Measurements from ENCODE around the gene MPP2. TPM values are rescaled to one million over a fixed set of nuclear protein-coding genes. Genes with fewer than 3 reads are reported as not detected.
"Not testable (repeated sequence)": the region's sequence is repeated elsewhere in the genome, so short reads cannot be mapped to it uniquely, and the experiment has no call there.

Gene MPP2
- total RNA-seq, 1 donor: 0.72 TPM

DNA sequence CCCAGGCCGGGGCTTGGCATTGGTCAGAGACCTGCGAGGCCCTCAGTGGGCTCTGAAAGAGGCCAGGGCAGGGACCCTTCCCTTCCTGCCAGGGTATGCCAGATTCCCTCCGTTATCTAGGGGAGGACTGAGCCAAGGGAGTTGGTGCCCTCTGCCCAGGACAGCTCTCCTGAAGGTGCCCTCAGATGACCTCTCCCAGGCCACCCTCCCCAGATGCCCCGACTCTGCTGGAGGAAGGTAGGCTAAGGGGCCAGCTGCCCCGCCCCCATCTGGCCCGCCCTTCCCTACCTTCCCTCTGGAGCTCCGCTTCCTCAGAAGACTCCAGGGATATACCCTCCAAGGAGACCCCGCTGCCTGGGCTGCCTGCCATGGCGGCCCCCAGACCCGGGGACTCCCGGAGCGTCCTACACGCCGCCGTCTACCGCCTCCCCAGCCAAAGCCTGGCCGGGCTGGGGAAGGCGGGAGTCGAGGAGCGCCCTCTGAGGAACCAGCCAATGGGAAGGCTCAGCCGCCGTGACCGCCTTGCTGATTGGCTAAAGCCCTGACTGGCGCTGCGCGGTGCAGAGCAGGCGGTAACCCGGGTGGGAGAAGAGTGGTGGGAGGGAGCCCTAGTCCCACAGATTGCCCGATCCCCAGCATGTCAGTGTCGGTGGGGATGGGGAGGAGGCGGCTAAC lies 7.0 kb downstream of the MPP2 start:
- no peaks in the 10 kb centered on the region for H3K36me3 ChIP-seq (ENCODE audit: insufficient read depth, low read length)
- H3K27ac ChIP-seq (ENCODE audit: low read depth, low read length): no peak overlapping the region
- H3K4me1 ChIP-seq (ENCODE audit: insufficient read depth, low read length): peaks cover 9% of the 10 kb centered on the region
- H3K79me2 ChIP-seq (ENCODE audit: insufficient read depth, low read length): no peaks in the 10 kb centered on the region
- peak overlapping the region; percentile 70 for H3K4me3 ChIP-seq (ENCODE audit: insufficient read depth, low read length)
- DNase-seq (ENCODE audit: insufficient read length, low spot score, missing footprints): peak; percentile 100
- no peak for TF ChIP-seq CTCF (IDR thresholded peaks at IDR 0.05; ENCODE audit: extremely low read depth, low read depth, low read length)
- peak overlapping the region; percentile 88 for H3K4me2 ChIP-seq (ENCODE audit: insufficient read depth, low read length)
- no peaks in the 10 kb centered on the region for H3K9me3 ChIP-seq (ENCODE audit: low read depth, low read length)
- peak overlapping the region; percentile 70 for H2AFZ ChIP-seq (ENCODE audit: low read length)
- H4K20me1 ChIP-seq (ENCODE audit: insufficient read depth, low read length): no peaks in the 10 kb centered on the region
- peaks cover 5% of the 10 kb centered on the region for H3K27me3 ChIP-seq (ENCODE audit: insufficient read depth, low read length)

DNA sequence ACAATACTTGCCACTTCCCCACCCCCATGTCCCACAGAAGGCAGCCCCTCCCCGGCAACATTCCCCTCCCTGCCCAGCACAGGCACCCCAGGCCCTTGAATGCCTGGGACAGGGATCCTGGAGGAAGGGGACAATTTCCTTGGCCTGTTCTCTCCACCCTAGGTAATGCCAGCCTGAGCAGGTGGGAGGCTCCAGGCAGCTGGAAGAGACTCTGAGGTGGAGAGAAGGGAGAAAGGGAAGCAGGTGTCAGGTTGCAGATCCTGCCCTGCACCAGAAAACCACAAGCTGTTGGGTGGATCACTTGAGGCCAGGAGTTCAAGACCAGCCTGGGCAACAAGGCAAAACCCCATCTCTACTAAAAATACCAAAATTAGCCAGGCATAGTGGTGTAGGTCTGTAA lies 8.9 kb downstream of the MPP2 start:
- no peaks in the 10 kb centered on the region for H3K36me3 ChIP-seq (ENCODE audit: insufficient read depth, low read length)
- H3K27me3 ChIP-seq (ENCODE audit: insufficient read depth, low read length): peaks cover 3% of the 10 kb centered on the region
- no peak overlapping the region for H3K4me3 ChIP-seq (ENCODE audit: insufficient read depth, low read length)
- no peak for DNase-seq (ENCODE audit: insufficient read length, low spot score, missing footprints)
- no peaks in the 10 kb centered on the region for H3K9me3 ChIP-seq (ENCODE audit: low read depth, low read length)
- H3K79me2 ChIP-seq (ENCODE audit: insufficient read depth, low read length): no peaks in the 10 kb centered on the region
- H3K27ac ChIP-seq (ENCODE audit: low read depth, low read length): no peak overlapping the region
- H3K4me2 ChIP-seq (ENCODE audit: insufficient read depth, low read length): no peak overlapping the region
- no peak overlapping the region for H2AFZ ChIP-seq (ENCODE audit: low read length)
- no peak for TF ChIP-seq CTCF (IDR thresholded peaks at IDR 0.05; ENCODE audit: extremely low read depth, low read depth, low read length)
- H4K20me1 ChIP-seq (ENCODE audit: insufficient read depth, low read length): no peaks in the 10 kb centered on the region
- H3K4me1 ChIP-seq (ENCODE audit: insufficient read depth, low read length): peaks cover 9% of the 10 kb centered on the region

DNA sequence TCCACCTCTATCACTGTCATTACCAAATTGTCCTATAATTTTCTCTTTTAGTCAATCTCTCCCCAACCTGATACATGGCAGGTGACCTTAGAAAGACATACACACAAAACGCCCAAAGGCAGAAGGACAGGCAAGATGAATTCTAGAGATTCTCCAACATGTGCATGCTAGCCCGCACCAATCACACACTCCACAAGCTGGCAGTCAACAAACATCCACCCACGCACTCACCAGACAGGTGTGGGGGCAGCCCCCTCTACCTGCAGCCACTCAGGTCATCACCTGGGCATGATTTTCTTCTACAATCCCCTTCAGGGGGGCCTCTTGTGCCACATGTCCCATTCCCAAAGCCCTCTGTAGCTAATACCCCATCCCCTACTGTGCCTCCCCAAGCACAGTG lies 9.5 kb downstream of the MPP2 start:
- H2AFZ ChIP-seq (ENCODE audit: low read length): no peak overlapping the region
- no peak overlapping the region for H3K4me3 ChIP-seq (ENCODE audit: insufficient read depth, low read length)
- H3K27ac ChIP-seq (ENCODE audit: low read depth, low read length): no peak overlapping the region
- no peak for TF ChIP-seq CTCF (IDR thresholded peaks at IDR 0.05; ENCODE audit: extremely low read depth, low read depth, low read length)
- H3K4me1 ChIP-seq (ENCODE audit: insufficient read depth, low read length): peaks cover 9% of the 10 kb centered on the region
- peaks cover 3% of the 10 kb centered on the region for H3K27me3 ChIP-seq (ENCODE audit: insufficient read depth, low read length)
- no peaks in the 10 kb centered on the region for H4K20me1 ChIP-seq (ENCODE audit: insufficient read depth, low read length)
- H3K79me2 ChIP-seq (ENCODE audit: insufficient read depth, low read length): no peaks in the 10 kb centered on the region
- DNase-seq (ENCODE audit: insufficient read length, low spot score, missing footprints): no peak
- H3K9me3 ChIP-seq (ENCODE audit: low read depth, low read length): no peaks in the 10 kb centered on the region
- H3K36me3 ChIP-seq (ENCODE audit: insufficient read depth, low read length): no peaks in the 10 kb centered on the region
- no peak overlapping the region for H3K4me2 ChIP-seq (ENCODE audit: insufficient read depth, low read length)

GRCh38 chr17:43894494-43894893 lies 12.8 kb downstream of the MPP2 start:
- not testable (repeated sequence) for H3K4me2 ChIP-seq (ENCODE audit: insufficient read depth, low read length); H3K4me1 ChIP-seq (ENCODE audit: insufficient read depth, low read length); H3K4me3 ChIP-seq (ENCODE audit: insufficient read depth, low read length); H3K27ac ChIP-seq (ENCODE audit: low read depth, low read length); H2AFZ ChIP-seq (ENCODE audit: low read length); H3K36me3 ChIP-seq (ENCODE audit: insufficient read depth, low read length); H4K20me1 ChIP-seq (ENCODE audit: insufficient read depth, low read length); H3K79me2 ChIP-seq (ENCODE audit: insufficient read depth, low read length); H3K27me3 ChIP-seq (ENCODE audit: insufficient read depth, low read length); H3K9me3 ChIP-seq (ENCODE audit: low read depth, low read length); DNase-seq (ENCODE audit: insufficient read length, low spot score, missing footprints)
